AG09319 (cell line): ENCODE data around the gene ZNF75A.

Experiments
- DNase-seq: peaks from one replicate; pipeline ENCODE4 v3.0.0-alpha.2; 2010; ENCODE audit warnings: low read depth; ENCODE audit errors: extremely low read depth
- CTCF ChIP-seq: IDR thresholded peaks from 2 replicates; pipeline ENCODE4 v1.5.1; 2011; ENCODE audit warnings: low read depth, mild to moderate bottlenecking, inconsistent platforms, low read length, moderate library complexity

ZNF75A gene

GRCh38 chr16:3305109-3306068 is at the start of gene ZNF75A, which contains the start of gene TIGD7:
Gene ZNF75A, plus strand, starts transcription at chr16:3305497. Its CDS starts 2,932 bp downstream, at chr16:3308429.
Gene TIGD7, minus strand, starts transcription at chr16:3305430. Its CDS starts 4,816 bp downstream, at chr16:3300614.
- TF ChIP-seq CTCF: peak; percentile 7
- DNase-seq: peak; percentile 68

- no peak for DNase-seq
- no peak for TF ChIP-seq CTCF
Measured at GRCh38 chr16:3256146-3256865, 49.0 kb upstream of the ZNF75A start, which contains the start of gene MEFV. Gene MEFV, minus strand, starts transcription at chr16:3256633. Its CDS starts 46 bp downstream, at chr16:3256587.

- no peak for TF ChIP-seq CTCF
- DNase-seq: no peak
Measured at GRCh38 chr16:3256866-3257465, 48.3 kb upstream of the ZNF75A start.

- TF ChIP-seq CTCF: no peak
- DNase-seq: no peak
Measured at GRCh38 chr16:3259836-3260235, 45.5 kb upstream of the ZNF75A start.

GRCh38 chr16:3262517-3262916 is 42.8 kb upstream of the ZNF75A start:
- TF ChIP-seq CTCF: no peak
- DNase-seq: no peak

- DNase-seq: peak; percentile 96
- peak; percentile 31 for TF ChIP-seq CTCF
Measured at GRCh38 chr16:3264137-3265036, 40.9 kb upstream of the ZNF75A start.
